NCI-H82 (cell line): Measurements from ENCODE around the gene LRP1B.
"Not testable (repeated sequence)": the region's sequence is repeated elsewhere in the genome, so short reads cannot be mapped to it uniquely, and the experiment has no call there.

Experiments used
- DNase-seq: peaks from one replicate; lab custom pipeline; 2025; lab: John Stamatoyannopoulos, UW

The LRP1B gene

GRCh38 chr2:140454717-140455116 lies 1676.1 kb downstream of the LRP1B start:
- no peak for DNase-seq

GRCh38 chr2:140451324-140451723 lies 1679.5 kb downstream of the LRP1B start:
- DNase-seq: no peak

DNA sequence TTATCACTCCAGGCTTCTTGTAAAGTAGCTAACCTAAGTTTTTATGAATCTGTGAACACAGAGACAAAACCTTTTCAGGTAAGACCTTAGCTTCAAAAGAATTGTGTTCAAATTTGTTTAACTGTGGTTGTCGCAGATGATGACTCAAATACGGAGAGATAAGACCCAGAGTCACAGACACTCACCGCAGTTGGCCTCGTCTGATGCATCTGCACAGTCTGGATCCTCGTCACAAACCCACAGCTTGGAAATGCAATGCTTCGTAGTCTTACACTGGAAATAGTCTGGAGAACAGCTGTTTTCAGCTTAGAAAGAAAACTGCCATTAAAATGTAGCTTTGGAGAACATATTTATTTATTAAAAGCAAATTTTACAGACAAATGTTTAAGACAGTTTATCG lies 1688.5 kb downstream of the LRP1B start:
- DNase-seq: peak; percentile 17

GRCh38 chr2:140440815-140441214 lies 1690.0 kb downstream of the LRP1B start:
- DNase-seq: peak; percentile 81

GRCh38 chr2:140436936-140437335 lies 1693.9 kb downstream of the LRP1B start:
- peak; percentile 79 for DNase-seq

GRCh38 chr2:140427033-140427432 lies 1703.8 kb downstream of the LRP1B start:
- DNase-seq: not testable (repeated sequence)

- DNase-seq: no peak
These were observed 1706.3 kb downstream of the LRP1B start for GRCh38 chr2:140424471-140424870.

GRCh38 chr2:140422759-140423158 lies 1708.1 kb downstream of the LRP1B start:
- no peak for DNase-seq

DNA sequence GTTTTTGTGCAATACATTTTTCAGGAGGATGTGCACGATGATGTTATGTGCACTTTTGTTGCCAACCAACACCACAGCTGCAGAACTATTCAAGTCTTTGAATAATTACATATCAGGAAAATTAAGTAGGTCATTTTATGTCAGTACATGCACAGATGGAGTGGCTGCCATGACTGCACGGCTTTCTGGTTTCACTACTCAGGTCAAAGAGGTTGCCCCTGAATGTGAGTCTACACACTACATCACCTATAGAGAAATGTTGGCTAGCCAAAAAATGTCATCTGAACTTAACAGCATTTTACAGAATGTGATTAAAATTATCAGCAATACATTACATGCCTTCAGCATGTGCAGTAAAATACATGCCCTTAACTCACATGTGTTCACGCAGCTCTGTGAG lies 1713.3 kb downstream of the LRP1B start:
- DNase-seq: no peak

- DNase-seq: no peak
These were observed 1714.2 kb downstream of the LRP1B start for GRCh38 chr2:140416577-140416976.

DNA sequence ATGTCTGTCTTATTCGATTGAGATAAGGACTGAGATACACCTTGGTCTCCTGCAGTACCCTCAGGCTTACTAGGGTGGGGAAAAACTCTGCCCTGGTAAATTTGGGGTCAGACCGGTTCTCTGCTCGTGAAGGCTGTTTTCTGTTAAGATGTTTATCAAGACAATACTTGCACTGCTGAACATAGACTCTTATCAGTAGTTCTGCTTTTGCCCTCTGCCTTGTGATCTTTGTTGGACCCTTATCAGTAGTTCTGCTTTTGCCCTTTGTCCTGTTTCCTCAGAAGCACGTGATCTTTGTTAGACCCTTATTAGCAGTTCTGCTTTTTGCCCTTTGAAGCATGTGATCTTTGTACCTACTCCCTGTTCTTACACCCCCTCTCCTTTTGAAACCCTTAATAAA lies 1715.8 kb downstream of the LRP1B start:
- not testable (repeated sequence) for DNase-seq

DNA sequence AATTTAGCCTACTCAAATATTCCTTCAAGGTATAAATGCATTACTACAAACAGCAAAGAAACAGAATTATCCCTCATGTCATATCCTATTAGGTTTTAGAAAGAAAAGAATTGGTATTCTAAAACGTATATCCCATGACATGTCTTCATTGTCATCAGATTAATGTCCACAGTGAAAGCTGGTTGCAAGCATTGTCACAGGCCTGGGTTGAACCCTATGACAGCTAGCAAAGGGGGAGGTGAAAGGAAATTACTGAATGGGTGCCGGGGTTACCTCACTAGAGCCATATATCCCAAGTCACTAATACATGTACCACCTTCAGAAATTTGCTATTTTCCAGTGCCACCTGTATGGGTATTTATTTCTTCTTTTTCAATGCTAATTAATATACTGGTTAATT lies 1720.1 kb downstream of the LRP1B start:
- peak; percentile 1 for DNase-seq

DNA sequence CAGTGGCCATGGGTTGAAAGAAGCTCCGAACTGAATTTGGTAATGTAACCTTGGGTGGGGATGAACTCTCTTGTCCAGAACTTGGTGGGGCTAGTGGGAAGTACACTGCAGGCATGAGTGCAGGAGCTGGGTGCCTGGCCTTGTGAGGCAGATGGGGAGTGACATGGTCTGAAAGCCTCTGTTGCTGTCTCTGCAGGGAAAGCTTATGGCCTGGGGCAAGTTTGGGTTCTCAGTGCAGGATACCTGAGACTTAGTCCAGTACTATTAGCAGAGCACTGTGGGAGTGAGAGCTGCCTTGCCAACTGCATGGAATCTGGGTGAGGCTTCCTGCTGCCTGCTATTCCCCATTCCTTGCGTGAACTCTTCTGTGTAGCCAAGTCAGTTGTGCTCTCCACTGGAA lies 1729.8 kb downstream of the LRP1B start:
- no peak for DNase-seq

GRCh38 chr2:140392824-140393223 lies 1738.0 kb downstream of the LRP1B start:
- DNase-seq: no peak

GRCh38 chr2:140384946-140385345 lies 1745.9 kb downstream of the LRP1B start:
- no peak for DNase-seq

GRCh38 chr2:140383781-140384180 lies 1747.0 kb downstream of the LRP1B start:
- no peak for DNase-seq

DNA sequence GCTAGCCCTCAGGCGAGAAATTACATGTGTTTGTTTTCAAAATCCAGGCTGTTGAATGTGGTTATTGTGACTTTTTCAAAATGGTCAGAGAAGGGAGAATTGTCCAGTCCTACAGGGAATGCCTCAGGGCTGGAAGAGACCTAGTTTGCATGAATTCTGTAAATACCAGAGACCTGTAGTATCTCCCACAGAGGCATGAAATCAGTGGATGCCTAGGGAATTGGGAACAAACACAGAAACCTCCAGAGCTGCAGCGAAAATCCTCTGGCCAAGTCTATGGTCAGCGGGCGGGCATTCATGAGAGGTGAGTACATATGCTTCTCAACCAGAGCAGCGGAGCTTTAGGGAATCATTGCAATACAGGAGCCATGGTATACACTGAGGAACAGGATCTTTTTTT lies 1754.1 kb downstream of the LRP1B start:
- no peak for DNase-seq

DNA sequence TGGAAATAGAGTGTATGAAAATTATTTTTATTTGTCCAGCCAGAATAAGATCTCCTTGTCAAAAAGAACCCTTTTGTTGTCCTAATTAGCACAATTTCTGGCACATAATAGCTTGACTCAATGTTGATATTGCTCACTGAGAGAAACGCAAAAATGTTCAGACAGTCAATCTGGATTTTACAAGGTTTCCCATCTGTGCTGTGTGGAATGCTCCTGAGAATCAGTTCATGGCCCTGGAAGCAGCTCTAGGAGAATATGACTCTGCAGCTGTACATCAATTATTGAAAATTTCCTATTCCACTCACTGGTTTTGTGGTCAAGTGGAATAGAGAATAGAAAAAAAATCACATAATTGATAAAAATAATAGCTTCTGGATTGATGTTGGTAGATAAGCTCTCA lies 1767.7 kb downstream of the LRP1B start:
- DNase-seq: no peak

DNA sequence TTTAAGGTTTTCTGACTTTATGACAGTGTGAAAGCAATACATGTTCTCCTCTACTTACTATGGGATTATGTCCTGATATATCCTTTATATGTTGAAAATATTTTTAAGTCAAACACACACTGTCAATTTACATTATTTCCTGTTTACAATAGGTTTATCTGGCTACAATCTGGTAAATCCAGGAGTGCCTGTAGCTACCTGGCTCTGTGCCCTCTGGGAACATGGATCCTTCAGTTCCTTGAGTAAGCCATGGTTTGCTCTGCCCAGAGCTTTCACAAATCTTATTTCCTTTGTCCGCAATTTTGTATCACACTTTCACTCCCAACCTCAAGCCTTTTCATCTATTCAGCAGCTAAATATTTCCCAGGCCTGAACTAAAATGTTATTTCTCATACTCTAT lies 1768.5 kb downstream of the LRP1B start:
- no peak for DNase-seq

GRCh38 chr2:140359056-140359771 lies 1771.6 kb downstream of the LRP1B start:
- no peak for DNase-seq

DNA sequence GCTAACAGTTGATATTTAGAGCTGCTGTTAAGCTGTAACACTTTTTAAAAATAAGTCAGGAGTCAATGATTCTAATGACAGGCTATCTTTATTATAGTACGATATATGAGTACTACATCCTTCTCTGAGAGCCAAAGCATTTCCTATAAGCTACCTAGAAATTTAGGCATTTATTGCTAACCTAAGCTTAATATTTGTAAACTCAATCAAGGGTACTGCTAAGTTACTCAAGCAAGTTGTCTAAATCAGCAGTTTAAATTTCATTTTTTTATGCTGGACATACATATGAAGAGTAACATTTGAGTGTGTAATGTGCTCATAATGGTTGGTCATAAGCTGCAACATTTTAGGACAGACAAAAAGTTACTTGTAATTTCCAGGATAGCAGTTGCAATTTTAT lies 1774.1 kb downstream of the LRP1B start:
- DNase-seq: no peak

DNA sequence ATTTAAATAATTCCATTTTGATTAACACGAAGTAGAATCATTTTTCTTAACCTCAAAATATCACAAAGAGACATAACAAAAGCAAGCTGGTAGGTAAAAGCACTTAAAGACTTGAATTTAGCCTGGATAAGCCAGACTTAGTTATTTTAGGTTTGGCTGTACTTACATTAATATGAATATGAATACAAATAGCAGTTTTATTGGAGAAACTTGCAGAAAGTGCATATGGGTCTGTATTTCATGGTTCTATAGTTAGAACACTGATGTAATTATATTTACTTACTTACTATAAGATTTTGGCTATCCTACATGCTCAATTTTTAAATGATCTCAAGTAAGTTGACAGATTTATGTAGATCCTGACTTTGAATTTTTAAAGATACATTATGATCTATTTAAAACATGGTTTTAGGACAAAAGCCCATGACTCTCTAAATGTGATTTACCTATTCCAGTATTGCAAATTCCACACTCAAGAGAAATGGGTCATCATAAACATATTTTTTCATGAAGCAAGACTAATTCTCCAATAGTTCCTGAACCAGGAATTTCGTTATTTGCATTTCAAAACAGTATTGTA lies 1775.2 kb downstream of the LRP1B start:
- DNase-seq: no peak

GRCh38 chr2:140354544-140354943 lies 1776.3 kb downstream of the LRP1B start:
- no peak for DNase-seq

GRCh38 chr2:140353541-140353940 lies 1777.3 kb downstream of the LRP1B start:
- DNase-seq: no peak
